Measurements from ENCODE around the gene GANC. TPM values are rescaled to one million over a fixed set of nuclear protein-coding genes. Genes with fewer than 3 reads are reported as not detected.
"Not testable (repeated sequence)": the region's sequence is repeated elsewhere in the genome, so short reads cannot be mapped to it uniquely, and the experiment has no call there.

GANC gene
- total RNA-seq, 1 experiment from 2014 or later = 13.3 TPM

DNA sequence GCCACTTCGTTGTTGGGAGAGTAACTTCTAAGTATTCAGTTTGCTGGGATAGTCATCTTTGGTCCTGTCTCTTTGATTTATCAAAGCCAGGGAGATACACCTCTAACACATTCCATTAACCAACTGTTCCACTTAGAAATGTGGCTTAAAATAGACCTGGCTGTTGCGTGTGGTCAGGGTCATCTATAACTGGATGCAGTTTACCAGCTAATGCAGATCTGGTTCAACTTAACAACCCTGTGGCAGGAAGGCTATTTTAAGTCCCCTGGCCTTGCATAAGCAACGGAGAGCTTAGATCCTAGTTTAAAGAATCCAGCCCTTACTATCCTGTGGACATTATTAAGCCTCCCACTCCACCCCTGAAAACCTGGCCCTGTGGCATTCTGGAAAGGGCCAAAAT lies 58.2 kb downstream of the GANC start:
- no peak for DNase-seq (ENCODE audit: low read depth)
- in situ Hi-C loops (cut with HindIII; ENCODE audit: low pct_unique_long_range_greater_than_20kb, low sequenced_read_pairs) = no loop called here

DNA sequence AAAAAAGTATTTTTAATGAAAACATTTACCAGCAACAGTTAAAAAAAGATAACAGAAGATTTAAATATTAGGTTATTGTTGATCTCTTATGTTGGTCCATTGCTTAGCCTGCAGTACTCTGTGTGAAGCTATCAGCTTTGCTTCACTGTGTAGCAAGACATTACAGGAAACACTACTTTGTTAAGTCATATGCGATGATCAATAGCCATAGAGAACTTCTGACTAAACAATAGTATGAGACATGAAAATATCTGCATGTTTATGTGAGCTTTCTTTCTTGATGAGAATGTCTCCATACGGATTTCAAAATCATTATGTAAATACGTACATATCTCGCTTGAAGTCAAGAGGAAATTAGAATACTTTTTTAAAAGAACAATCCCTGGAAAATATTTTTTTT lies 59.3 kb downstream of the GANC start:
- no peak for DNase-seq (ENCODE audit: low read depth)
- in situ Hi-C loops (cut with HindIII; ENCODE audit: low pct_unique_long_range_greater_than_20kb, low sequenced_read_pairs) = no loop called here

DNA sequence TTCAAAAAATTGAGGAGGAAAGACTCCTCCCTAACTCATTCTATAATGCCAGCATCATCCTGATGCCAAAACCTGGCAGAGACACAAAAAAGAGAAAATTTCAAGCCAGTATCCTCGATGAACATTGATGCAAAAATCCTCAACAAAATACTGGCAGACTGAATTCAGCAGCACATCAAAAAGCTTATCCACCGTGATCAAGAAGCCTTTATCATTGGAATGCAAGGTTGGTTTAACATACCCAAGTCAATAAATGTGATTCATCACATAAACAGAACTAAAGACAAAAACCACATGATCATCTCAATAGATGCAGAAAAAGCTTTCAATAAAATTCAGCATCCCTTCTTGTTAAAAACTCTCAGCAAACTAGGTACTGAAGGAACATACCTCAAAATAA lies 62.1 kb downstream of the GANC start:
- in situ Hi-C loops (cut with HindIII; ENCODE audit: low pct_unique_long_range_greater_than_20kb, low sequenced_read_pairs) = no loop called here
- DNase-seq (ENCODE audit: low read depth) = no peak

- DNase-seq (ENCODE audit: low read depth); in situ Hi-C loops (cut with HindIII; ENCODE audit: low pct_unique_long_range_greater_than_20kb, low sequenced_read_pairs): not testable (repeated sequence)
These were observed 63.6 kb downstream of the GANC start for GRCh38 chr15:42336650-42337049.

- in situ Hi-C loops (cut with HindIII; ENCODE audit: low pct_unique_long_range_greater_than_20kb, low sequenced_read_pairs); DNase-seq (ENCODE audit: low read depth): not testable (repeated sequence)
These were observed 64.1 kb downstream of the GANC start for GRCh38 chr15:42337104-42337503.

DNA sequence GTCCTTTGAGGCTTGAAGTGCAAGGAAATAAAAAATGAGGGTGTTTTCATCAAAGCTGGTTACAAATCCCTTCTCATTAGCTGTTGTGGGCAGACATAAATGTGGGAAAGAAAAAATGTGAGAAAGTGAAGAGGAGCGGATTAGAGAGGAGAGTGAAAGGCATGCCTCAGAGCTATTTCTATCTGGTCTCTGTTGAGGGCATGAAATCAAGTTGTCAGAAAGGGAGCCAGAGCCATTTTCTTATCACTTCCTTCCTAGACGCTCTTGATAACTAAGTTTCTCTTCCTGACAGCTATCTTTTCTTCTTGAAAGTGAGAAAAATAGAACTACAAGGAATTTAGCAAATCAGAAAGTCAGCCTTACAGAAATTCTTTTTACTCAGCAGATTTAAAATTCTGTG lies 65.5 kb downstream of the GANC start:
- no peak for DNase-seq (ENCODE audit: low read depth)
- in situ Hi-C loops (cut with HindIII; ENCODE audit: low pct_unique_long_range_greater_than_20kb, low sequenced_read_pairs) = no loop called here

DNA sequence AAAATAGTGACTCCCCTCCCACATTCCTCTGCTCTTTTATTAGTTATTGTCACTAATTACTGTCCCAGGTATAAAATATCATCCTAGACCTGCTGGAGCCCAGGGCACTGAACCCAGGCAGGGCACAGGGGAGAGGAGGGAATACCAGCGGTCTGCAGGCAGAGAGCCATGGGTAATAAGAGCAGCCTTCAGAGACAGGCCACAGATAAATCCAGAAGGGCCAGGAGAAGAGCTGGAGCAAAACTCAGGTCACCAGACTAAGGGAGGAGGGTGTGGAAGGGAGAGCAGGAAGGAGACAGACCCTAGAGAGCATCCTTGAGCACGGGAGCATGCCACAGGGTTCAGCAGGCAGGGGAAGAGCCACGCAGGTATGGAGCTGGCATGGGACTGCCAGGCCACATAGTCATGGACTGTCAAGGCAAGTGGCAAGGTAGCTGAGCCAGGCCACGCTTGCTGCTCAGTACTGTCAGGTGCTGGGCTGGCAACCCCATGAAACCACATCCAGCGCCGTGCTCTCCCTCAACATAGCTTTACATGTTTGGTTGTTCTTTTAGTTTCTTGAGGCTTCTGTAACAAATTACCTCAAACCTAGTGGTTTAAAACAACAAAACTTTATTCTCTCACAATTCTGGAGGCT lies 70.7 kb downstream of the GANC start:
- in situ Hi-C loops (cut with HindIII; ENCODE audit: low pct_unique_long_range_greater_than_20kb, low sequenced_read_pairs) = no loop called here

GRCh38 chr15:42344763-42345162 lies 71.8 kb downstream of the GANC start:
- DNase-seq (ENCODE audit: low read depth) = no peak
- in situ Hi-C loops (cut with HindIII; ENCODE audit: low pct_unique_long_range_greater_than_20kb, low sequenced_read_pairs) = no loop called here

More for the DNA sequence above, 70.7 kb downstream of the GANC start:
- DNase-seq (ENCODE audit: low read depth) = no peak

DNA sequence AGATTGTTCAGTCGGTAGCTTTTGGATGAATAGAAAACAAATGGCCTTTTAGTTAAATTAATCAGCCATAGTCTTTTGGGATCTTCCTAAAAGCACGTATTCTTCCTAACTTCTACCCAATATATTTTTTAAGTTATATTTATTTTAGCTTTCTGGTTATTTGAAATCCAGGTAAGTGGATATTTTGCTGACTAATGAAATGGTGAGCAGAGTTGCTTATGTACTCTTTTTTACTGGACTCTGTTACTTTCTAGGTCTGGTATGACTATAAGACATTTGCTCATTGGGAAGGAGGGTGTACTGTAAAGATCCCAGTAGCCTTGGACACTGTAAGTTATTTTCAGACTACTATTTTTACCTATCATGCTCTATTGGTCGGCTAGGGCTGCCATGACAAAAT lies 72.5 kb downstream of the GANC start:
- in situ Hi-C loops (cut with HindIII; ENCODE audit: low pct_unique_long_range_greater_than_20kb, low sequenced_read_pairs) = no loop called here
- DNase-seq (ENCODE audit: low read depth) = no peak

- in situ Hi-C loops (cut with HindIII; ENCODE audit: low pct_unique_long_range_greater_than_20kb, low sequenced_read_pairs) = no loop called here
These were observed 75.1 kb downstream of the GANC start for GRCh38 chr15:42348083-42348482.

GRCh38 chr15:42349186-42349585 lies 76.2 kb downstream of the GANC start:
- DNase-seq (ENCODE audit: low read depth) = no peak
- in situ Hi-C loops (cut with HindIII; ENCODE audit: low pct_unique_long_range_greater_than_20kb, low sequenced_read_pairs) = no loop called here

More at GRCh38 chr15:42348083-42348482, 75.1 kb downstream of the GANC start:
- no peak for DNase-seq (ENCODE audit: low read depth)

- DNase-seq (ENCODE audit: low read depth) = no peak
- in situ Hi-C loops (cut with HindIII; ENCODE audit: low pct_unique_long_range_greater_than_20kb, low sequenced_read_pairs) = no loop called here
These were observed 79.4 kb downstream of the GANC start for GRCh38 chr15:42352401-42352800.

GRCh38 chr15:42353061-42353460 lies 80.1 kb downstream of the GANC start:
- in situ Hi-C loops (cut with HindIII; ENCODE audit: low pct_unique_long_range_greater_than_20kb, low sequenced_read_pairs) = no loop called here
- no peak for DNase-seq (ENCODE audit: low read depth)

GRCh38 chr15:42354824-42355223 lies 81.8 kb downstream of the GANC start:
- in situ Hi-C loops (cut with HindIII; ENCODE audit: low pct_unique_long_range_greater_than_20kb, low sequenced_read_pairs) = no loop called here
- DNase-seq (ENCODE audit: low read depth) = no peak

GRCh38 chr15:42355291-42355690 lies 82.3 kb downstream of the GANC start:
- in situ Hi-C loops (cut with HindIII; ENCODE audit: low pct_unique_long_range_greater_than_20kb, low sequenced_read_pairs) = no loop called here

GRCh38 chr15:42356851-42357250 lies 83.8 kb downstream of the GANC start:
- in situ Hi-C loops (cut with HindIII; ENCODE audit: low pct_unique_long_range_greater_than_20kb, low sequenced_read_pairs) = no loop called here

More at GRCh38 chr15:42355291-42355690, 82.3 kb downstream of the GANC start:
- DNase-seq (ENCODE audit: low read depth) = no peak

GRCh38 chr15:42358141-42358540 lies 85.1 kb downstream of the GANC start:
- no peak for DNase-seq (ENCODE audit: low read depth)
- in situ Hi-C loops (cut with HindIII; ENCODE audit: low pct_unique_long_range_greater_than_20kb, low sequenced_read_pairs) = no loop called here

More at GRCh38 chr15:42356851-42357250, 83.8 kb downstream of the GANC start:
- DNase-seq (ENCODE audit: low read depth) = no peak

DNA sequence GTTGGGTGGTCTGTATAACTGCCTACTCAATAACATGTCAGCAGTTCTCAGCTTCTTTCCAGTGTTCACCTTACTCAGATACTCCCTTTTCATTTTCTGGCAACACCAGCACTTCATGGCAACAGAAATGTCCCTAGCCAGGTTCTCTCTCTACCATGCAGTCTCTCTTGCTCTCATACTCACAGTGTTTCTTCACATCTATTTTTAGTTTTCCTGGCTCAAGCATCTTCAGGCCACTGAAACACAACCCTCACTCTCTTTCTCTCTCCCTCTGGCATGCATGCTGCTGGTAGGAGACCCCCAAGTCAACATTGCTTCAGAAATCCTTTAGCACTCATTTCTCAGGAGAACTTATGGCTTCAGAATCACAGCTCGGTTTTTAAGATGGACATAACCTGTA lies 86.2 kb downstream of the GANC start, which contains the start of gene CAPN3:
Gene CAPN3, plus strand, starts transcription at position 253 of the 400 bp plus-strand sequence. CDS start 305 bp downstream, outside the sequence.
- no peak for DNase-seq (ENCODE audit: low read depth)
- in situ Hi-C loops (cut with HindIII; ENCODE audit: low pct_unique_long_range_greater_than_20kb, low sequenced_read_pairs) = no loop called here

GRCh38 chr15:42359985-42360384 lies 87.0 kb downstream of the GANC start:
- in situ Hi-C loops (cut with HindIII; ENCODE audit: low pct_unique_long_range_greater_than_20kb, low sequenced_read_pairs) = no loop called here
- no peak for DNase-seq (ENCODE audit: low read depth)

- DNase-seq (ENCODE audit: low read depth) = no peak
- in situ Hi-C loops (cut with HindIII; ENCODE audit: low pct_unique_long_range_greater_than_20kb, low sequenced_read_pairs) = no loop called here
These were observed 87.6 kb downstream of the GANC start for GRCh38 chr15:42360535-42361112.
